Activated CD4-positive, CD25-positive, alpha-beta regulatory T cell treated with anti-CD3 and anti-CD28 coated beads, Interleukin-2, amount 50 U/mL, for 16 hours (primary cell): Measurements from ENCODE around the gene SLC26A9.

Experiments
- DNase-seq: peaks from one replicate; pipeline ENCODE4 v3.0.0-alpha.2; 2020; ENCODE audit warnings: low read depth, low spot score

Gene SLC26A9

GRCh38 chr1:205972491-205973168, 29.4 kb upstream of the SLC26A9 start:
- DNase-seq: no peak

GRCh38 chr1:205972081-205972480, 28.8 kb upstream of the SLC26A9 start:
- no peak for DNase-seq

- no peak for DNase-seq
Measured at GRCh38 chr1:205971082-205971481, 27.8 kb upstream of the SLC26A9 start.

GRCh38 chr1:205970486-205970885, 27.2 kb upstream of the SLC26A9 start:
- no peak for DNase-seq

GRCh38 chr1:205969229-205969628, 26.0 kb upstream of the SLC26A9 start:
- no peak for DNase-seq

GRCh38 chr1:205967554-205968335, 24.5 kb upstream of the SLC26A9 start:
- no peak for DNase-seq

GRCh38 chr1:205965036-205965884, 22.0 kb upstream of the SLC26A9 start:
- no peak for DNase-seq

- no peak for DNase-seq
Measured at GRCh38 chr1:205963352-205964155, 20.3 kb upstream of the SLC26A9 start.

- no peak for DNase-seq
Measured at GRCh38 chr1:205962821-205963221, 19.6 kb upstream of the SLC26A9 start.

- no peak for DNase-seq
Measured at GRCh38 chr1:205961991-205962820, 18.9 kb upstream of the SLC26A9 start.

- no peak for DNase-seq
Measured at GRCh38 chr1:205961405-205961804, 18.1 kb upstream of the SLC26A9 start.

- no peak for DNase-seq
Measured at GRCh38 chr1:205959789-205960188, 16.5 kb upstream of the SLC26A9 start.

GRCh38 chr1:205955499-205955898, 12.2 kb upstream of the SLC26A9 start:
- no peak for DNase-seq

- DNase-seq: no peak
Measured at GRCh38 chr1:205954819-205955404, 11.7 kb upstream of the SLC26A9 start.

- no peak for DNase-seq
Measured at GRCh38 chr1:205951746-205952145, 8.5 kb upstream of the SLC26A9 start.

- no peak for DNase-seq
Measured at GRCh38 chr1:205950826-205951549, 7.7 kb upstream of the SLC26A9 start.

- no peak for DNase-seq
Measured at GRCh38 chr1:205950280-205950679, 7.0 kb upstream of the SLC26A9 start.

GRCh38 chr1:205949753-205950152, 6.5 kb upstream of the SLC26A9 start:
- DNase-seq: no peak

- DNase-seq: no peak
Measured at GRCh38 chr1:205948886-205949285, 5.6 kb upstream of the SLC26A9 start.
